Measurements from ENCODE around the gene SLC1A2. TPM values are rescaled to one million over a fixed set of nuclear protein-coding genes. Genes with fewer than 3 reads are reported as not detected.

SLC1A2 gene
- total RNA-seq, 1 experiment from 2014 or later = not detected

DNA sequence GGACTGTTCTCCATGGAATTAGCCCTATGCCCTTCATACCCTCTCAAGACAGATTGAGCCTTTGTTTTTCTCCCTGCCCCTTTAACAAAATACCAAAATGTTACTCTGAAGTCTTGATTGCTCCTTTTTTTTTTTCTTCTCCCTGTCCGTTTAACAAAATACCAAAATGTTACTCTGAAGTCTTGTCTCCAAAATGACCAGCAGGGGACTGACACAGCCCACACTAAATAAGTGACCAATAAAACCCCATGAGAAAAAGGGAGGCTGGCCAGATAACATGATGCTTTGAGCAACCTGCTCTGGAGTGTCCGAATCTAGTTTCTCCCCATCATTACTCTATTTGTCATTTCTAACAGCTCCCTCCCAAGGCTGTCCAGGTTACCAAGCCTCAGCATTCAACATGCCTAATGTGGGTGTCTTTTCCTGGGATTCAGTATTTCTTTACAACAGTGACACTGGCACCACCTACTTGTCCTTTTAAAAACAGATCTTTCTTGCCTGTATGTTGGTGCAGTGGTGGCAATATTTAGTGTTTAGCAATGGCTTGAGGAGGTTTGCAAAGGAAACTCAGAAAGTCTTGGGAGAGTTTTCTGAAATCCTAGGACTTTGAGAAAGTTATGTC lies 42.7 kb upstream of the SLC1A2 start:
- H3K36me3 Mint-ChIP-seq (ENCODE audit: insufficient read depth, unreplicated experiment) = peaks cover under 1% of the 10 kb centered on the region
- TF ChIP-seq, protein P1, sequence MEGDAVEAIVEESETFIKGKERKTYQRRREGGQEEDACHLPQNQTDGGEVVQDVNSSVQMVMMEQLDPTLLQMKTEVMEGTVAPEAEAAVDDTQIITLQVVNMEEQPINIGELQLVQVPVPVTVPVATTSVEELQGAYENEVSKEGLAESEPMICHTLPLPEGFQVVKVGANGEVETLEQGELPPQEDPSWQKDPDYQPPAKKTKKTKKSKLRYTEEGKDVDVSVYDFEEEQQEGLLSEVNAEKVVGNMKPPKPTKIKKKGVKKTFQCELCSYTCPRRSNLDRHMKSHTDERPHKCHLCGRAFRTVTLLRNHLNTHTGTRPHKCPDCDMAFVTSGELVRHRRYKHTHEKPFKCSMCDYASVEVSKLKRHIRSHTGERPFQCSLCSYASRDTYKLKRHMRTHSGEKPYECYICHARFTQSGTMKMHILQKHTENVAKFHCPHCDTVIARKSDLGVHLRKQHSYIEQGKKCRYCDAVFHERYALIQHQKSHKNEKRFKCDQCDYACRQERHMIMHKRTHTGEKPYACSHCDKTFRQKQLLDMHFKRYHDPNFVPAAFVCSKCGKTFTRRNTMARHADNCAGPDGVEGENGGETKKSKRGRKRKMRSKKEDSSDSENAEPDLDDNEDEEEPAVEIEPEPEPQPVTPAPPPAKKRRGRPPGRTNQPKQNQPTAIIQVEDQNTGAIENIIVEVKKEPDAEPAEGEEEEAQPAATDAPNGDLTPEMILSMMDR (IDR thresholded peaks at IDR 0.05; ENCODE audit: unreplicated experiment) = no peak
- no peak overlapping the region for H3K27ac Mint-ChIP-seq (ENCODE audit: low read depth, unreplicated experiment)
- H3K4me1 Mint-ChIP-seq (ENCODE audit: insufficient read depth, unreplicated experiment) = no peaks in the 10 kb centered on the region
- H3K27me3 Mint-ChIP-seq (ENCODE audit: insufficient read depth, unreplicated experiment) = peaks cover 36% of the 10 kb centered on the region
- H3K9me3 Mint-ChIP-seq (ENCODE audit: unreplicated experiment) = no peaks in the 10 kb centered on the region
- no peak overlapping the region for H3K4me3 Mint-ChIP-seq (ENCODE audit: unreplicated experiment)
- no peak for DNase-seq (ENCODE audit: unreplicated experiment)
- no TSS peak for BruUV-seq (replicated peaks)
- CTCF ChIA-PET = interaction anchor here (0.7 to 1.9 kb wide), 3 partner anchors 25 to 707 kb away, joined by 3 to 5 read pairs (median 3); no protein-coding TSS in a partner anchor
- POLR2A ChIA-PET = no interaction called here
- intact Hi-C loops (cut with micrococcal nuclease) = loop anchor here (5.0 kb wide), 1 partner anchor 360 kb away; no protein-coding TSS in a partner anchor

DNA sequence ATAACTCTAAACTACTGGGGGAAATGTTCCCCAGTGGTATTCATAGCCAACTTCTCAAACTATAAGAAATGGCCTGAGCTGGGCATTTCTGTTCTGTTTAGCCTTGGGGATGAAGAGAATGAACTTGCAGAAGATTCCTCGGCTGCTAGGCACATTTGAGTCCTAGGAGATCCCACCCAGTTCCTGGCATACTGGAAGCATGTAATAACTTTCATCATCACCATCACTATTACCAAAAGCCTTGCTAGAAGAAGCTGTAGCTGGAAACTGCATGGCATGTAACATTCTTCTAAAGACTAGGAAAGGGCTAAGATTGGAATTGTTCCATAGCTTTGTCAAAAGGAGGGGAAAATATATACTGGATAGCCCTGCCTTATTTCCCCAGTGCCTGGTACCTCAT lies 40.1 kb upstream of the SLC1A2 start:
- TF ChIP-seq, protein P1 (IDR thresholded peaks at IDR 0.05; ENCODE audit: unreplicated experiment) = no peak
- H3K27me3 Mint-ChIP-seq (ENCODE audit: insufficient read depth, unreplicated experiment) = peaks cover 55% of the 10 kb centered on the region
- H3K36me3 Mint-ChIP-seq (ENCODE audit: insufficient read depth, unreplicated experiment) = no peaks in the 10 kb centered on the region
- intact Hi-C loops (cut with micrococcal nuclease) = no loop called here
- ChIA-PET CTCF (interaction anchor here (0.8 to 1.0 kb wide), 2 partner anchors 28 to 47 kb away, joined by 3 to 4 read pairs; no protein-coding TSS in a partner anchor), POLR2A (interaction anchor here (1.6 kb wide), 1 partner anchor 9 kb away, joined by 3 read pairs; no protein-coding TSS in a partner anchor)
- H3K9me3 Mint-ChIP-seq (ENCODE audit: unreplicated experiment) = no peaks in the 10 kb centered on the region
- no peak overlapping the region for H3K27ac Mint-ChIP-seq (ENCODE audit: low read depth, unreplicated experiment)
- no peak overlapping the region for H3K4me3 Mint-ChIP-seq (ENCODE audit: unreplicated experiment)
- no TSS peak for BruUV-seq (replicated peaks)
- no peaks in the 10 kb centered on the region for H3K4me1 Mint-ChIP-seq (ENCODE audit: insufficient read depth, unreplicated experiment)
- no peak for DNase-seq (ENCODE audit: unreplicated experiment)

DNA sequence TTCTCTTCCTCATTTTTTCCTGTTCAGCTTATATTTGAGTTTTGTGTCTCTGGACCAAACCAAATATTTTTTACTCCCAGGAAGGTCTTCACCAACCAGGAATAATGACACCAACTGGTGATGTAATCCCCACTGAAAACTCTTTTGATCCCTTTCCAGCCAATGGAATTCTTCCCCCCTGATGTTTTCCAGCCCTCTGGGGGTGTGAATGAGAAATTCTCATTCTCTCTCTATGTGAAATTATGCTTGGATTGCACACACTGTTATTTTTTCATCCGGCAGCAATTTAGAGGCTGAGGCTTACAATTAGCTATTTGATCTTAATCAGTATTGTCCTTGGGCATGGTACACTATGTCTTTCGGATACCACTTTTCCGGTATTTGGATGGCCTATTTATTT lies 39.5 kb upstream of the SLC1A2 start:
- no TSS peak for BruUV-seq (replicated peaks)
- Mint-ChIP-seq H3K9me3 (ENCODE audit: unreplicated experiment) (no peaks in the 10 kb centered on the region), H3K4me1 (ENCODE audit: insufficient read depth, unreplicated experiment) (no peaks in the 10 kb centered on the region), H3K36me3 (ENCODE audit: insufficient read depth, unreplicated experiment) (no peaks in the 10 kb centered on the region), H3K27ac (ENCODE audit: low read depth, unreplicated experiment) (no peak overlapping the region), H3K27me3 (ENCODE audit: insufficient read depth, unreplicated experiment) (peaks cover 55% of the 10 kb centered on the region), H3K4me3 (ENCODE audit: unreplicated experiment) (no peak overlapping the region)
- DNase-seq (ENCODE audit: unreplicated experiment) = peak; percentile 18
- POLR2A ChIA-PET = interaction anchor here (1.6 kb wide), 1 partner anchor 10 kb away, joined by 3 read pairs; no protein-coding TSS in a partner anchor
- CTCF ChIA-PET = interaction anchor here (0.8 kb wide), 1 partner anchor 46 kb away, joined by 4 read pairs; no protein-coding TSS in a partner anchor
- intact Hi-C loops (cut with micrococcal nuclease) = no loop called here
- TF ChIP-seq, protein P1 (IDR thresholded peaks at IDR 0.05; ENCODE audit: unreplicated experiment) = no peak

DNA sequence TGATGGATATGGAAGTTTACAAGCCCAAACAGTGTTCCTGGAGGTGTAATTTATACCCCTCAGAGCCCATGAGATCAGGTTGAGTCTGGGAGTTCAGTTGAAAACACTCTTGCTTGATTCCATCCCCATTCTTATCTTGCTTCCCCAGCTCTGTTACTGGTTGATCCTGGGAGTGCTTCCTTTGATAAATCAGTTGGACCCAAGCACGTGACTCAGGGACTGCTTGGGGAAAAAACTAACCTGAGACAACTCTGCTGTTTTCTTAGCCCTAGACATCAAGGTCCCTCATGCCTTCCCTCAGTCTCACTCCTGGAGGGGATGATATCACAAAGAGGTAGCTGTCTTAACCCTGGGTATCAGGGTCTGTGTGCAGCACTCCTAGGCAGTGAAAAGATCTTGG lies 35.0 kb upstream of the SLC1A2 start:
- no peak for DNase-seq (ENCODE audit: unreplicated experiment)
- TF ChIP-seq, protein P1 (IDR thresholded peaks at IDR 0.05; ENCODE audit: unreplicated experiment) = no peak
- ChIA-PET CTCF (interaction anchor here (0.6 to 1.7 kb wide), 7 partner anchors 9 to 1194 kb away, joined by 3 to 5 read pairs (median 3); no protein-coding TSS in a partner anchor), POLR2A (no interaction called here)
- intact Hi-C loops (cut with micrococcal nuclease) = no loop called here
- H3K36me3 Mint-ChIP-seq (ENCODE audit: insufficient read depth, unreplicated experiment) = no peaks in the 10 kb centered on the region
- no peak overlapping the region for H3K4me3 Mint-ChIP-seq (ENCODE audit: unreplicated experiment)
- H3K27me3 Mint-ChIP-seq (ENCODE audit: insufficient read depth, unreplicated experiment) = peaks cover 38% of the 10 kb centered on the region
- H3K4me1 Mint-ChIP-seq (ENCODE audit: insufficient read depth, unreplicated experiment) = no peaks in the 10 kb centered on the region
- no peaks in the 10 kb centered on the region for H3K9me3 Mint-ChIP-seq (ENCODE audit: unreplicated experiment)
- no TSS peak for BruUV-seq (replicated peaks)
- no peak overlapping the region for H3K27ac Mint-ChIP-seq (ENCODE audit: low read depth, unreplicated experiment)
